Measurements from ENCODE around the gene HCN1. TPM values are rescaled to one million over a fixed set of nuclear protein-coding genes. Genes with fewer than 3 reads are reported as not detected.

HCN1 gene
- total RNA-seq, 4 donors from 2014 or later, result 0.22 TPM; not detected in 3

DNA sequence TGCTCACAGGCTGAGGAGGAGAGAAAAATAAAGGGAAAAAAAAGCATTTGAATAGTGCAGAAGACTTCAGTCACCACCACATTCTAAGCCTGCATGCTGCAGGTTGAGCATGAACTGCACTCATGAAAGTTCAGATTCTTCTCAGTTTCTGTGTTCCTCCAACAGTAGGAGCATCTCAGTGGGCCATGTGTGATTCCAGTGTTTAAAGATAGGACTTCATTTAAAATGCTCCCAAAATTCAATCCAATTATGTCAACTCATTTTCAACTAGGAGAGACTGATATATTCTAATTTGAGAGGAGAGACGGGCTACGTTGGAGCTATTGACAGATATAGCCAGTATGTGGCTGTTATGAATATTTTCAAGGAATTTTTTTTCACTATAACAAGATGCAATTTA is 186.8 kb downstream of the HCN1 start:
- TF ChIP-seq, protein P1, sequence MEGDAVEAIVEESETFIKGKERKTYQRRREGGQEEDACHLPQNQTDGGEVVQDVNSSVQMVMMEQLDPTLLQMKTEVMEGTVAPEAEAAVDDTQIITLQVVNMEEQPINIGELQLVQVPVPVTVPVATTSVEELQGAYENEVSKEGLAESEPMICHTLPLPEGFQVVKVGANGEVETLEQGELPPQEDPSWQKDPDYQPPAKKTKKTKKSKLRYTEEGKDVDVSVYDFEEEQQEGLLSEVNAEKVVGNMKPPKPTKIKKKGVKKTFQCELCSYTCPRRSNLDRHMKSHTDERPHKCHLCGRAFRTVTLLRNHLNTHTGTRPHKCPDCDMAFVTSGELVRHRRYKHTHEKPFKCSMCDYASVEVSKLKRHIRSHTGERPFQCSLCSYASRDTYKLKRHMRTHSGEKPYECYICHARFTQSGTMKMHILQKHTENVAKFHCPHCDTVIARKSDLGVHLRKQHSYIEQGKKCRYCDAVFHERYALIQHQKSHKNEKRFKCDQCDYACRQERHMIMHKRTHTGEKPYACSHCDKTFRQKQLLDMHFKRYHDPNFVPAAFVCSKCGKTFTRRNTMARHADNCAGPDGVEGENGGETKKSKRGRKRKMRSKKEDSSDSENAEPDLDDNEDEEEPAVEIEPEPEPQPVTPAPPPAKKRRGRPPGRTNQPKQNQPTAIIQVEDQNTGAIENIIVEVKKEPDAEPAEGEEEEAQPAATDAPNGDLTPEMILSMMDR (IDR thresholded peaks at IDR 0.05; ENCODE audit: low read depth), result no peak

DNA sequence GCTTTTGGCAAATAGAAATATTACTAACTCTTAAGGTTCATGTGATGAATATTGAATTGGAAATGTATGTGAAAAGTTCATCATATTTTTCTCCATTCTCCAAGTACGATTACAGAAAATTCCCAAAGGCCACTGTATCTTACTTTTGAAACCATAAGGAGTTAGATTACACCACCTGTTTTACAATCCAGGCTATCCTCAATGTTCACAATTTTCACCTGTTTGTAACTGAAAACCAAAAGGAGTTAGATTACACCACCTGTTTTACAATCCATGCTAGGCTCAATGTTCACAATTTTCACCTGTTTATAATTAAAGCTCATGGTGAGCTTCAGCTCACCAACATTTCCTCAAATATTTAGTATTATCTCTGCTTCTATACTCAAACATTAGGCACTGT is 188.0 kb downstream of the HCN1 start:
- TF ChIP-seq, protein P1 (IDR thresholded peaks at IDR 0.05; ENCODE audit: low read depth), result no peak

DNA sequence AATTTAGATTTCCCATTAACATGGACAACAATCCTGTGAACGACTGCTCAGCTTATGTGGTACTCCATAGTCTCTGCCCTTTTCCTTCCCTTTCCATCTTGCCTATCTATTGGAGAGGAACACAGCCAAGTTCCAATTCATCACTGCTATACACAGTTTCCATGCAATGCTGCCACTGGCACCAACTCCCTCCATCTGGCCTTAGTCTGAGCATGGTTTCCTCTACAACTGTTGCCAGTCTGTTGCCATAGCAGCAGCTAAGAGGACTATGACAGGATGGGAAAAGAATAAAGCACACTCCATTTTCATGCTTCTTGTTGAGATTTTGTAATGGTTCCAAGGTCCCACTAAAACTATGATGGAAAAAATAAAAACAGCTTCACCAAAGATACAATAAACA is 189.0 kb downstream of the HCN1 start:
- TF ChIP-seq, protein P1 (IDR thresholded peaks at IDR 0.05; ENCODE audit: low read depth), result no peak

DNA sequence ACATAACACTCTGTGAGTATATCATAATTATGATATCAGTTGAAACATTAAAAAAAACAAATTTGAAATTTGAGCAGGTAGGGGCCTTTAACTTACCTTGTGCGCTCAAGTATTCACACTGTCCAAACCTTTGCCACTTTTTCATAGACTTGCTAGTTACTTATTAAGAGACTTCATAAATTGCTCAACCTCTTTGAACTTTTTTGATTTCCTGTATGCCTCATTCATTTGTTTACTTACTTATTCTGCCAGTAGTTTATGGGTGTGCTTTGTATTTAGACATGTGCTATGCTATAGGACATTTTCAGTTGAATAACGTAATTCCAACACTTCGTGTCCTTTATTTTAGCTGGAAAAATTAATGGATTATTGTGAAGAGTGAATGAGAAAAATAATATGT is 204.8 kb downstream of the HCN1 start:
- TF ChIP-seq, protein P1 (IDR thresholded peaks at IDR 0.05; ENCODE audit: low read depth), result no peak

DNA sequence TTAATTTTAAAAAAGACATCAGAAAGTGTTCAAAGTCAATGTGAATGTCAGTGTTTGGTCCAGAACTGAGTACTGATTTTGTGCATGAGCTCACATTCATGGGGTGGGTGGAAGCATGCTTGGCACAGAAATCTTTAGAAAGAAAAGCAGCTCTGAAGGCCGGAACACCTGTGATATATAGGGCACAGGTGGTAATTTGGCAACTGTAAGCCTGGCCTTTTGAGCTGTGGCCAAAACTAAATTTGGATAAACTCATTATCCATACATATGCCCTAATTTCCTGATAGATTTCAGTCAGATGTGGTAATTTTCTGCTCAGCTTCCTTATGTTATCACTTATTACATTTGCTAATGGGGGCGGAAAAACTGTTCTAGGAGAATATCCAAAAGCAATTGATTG is 211.4 kb downstream of the HCN1 start:
- TF ChIP-seq, protein P1 (IDR thresholded peaks at IDR 0.05; ENCODE audit: low read depth), result no peak

DNA sequence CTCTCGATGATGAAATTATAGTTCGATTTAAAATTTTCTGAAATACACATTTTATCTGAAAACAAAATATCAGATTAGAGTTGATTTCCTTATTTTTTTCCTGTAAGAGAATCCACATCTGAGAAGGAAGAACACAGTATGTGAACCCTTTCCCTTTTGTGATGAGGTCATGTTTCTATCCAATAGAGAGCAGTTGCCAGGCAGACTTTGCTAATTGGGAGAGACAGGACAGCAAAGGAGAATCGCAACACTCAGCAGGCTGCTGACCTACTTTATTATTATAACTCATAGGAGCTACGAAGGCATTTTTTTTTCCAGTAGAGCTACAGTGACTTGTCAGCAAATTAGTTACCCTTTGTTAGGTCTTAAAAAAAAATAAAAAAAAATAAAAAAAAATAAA is 242.1 kb downstream of the HCN1 start:
- TF ChIP-seq, protein P1 (IDR thresholded peaks at IDR 0.05; ENCODE audit: low read depth), result no peak

DNA sequence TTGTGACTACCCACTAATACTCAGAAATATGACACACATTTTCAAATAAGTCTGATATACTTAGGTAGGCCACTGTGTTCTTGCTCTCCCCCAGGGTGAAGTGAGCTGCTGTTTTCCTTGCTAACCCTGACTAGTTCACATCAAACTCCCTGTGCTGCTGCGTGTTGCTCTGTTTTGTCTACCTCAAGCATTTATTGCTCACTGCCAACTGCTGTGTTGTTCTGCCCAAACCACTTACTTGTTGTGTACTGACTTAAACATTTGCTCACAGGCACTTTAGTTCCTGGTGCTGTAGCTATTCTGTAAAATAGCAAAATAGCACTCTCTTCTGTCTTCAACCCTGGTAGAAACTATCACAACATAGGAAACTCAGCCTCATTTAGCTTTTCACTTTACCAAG is 255.7 kb downstream of the HCN1 start:
- TF ChIP-seq, protein P1 (IDR thresholded peaks at IDR 0.05; ENCODE audit: low read depth), result no peak

All from subcutaneous adipose tissue (tissue), 4 donors.